ENCODE results near the gene ADD3.

- no peak for TF ChIP-seq CTCF (conservative IDR thresholded peaks at IDR 0.05 in 1 of 2, IDR thresholded peaks at IDR 0.05 in 1 of 2; ENCODE audit: extremely low read depth in 1 of 2, insufficient read depth in 1 of 2, low read depth in 1 of 2, low read length in 2 of 2)
- TF ChIP-seq EZH2 (IDR thresholded peaks at IDR 0.05; ENCODE audit: borderline replicate concordance, low read length): no peak
Measured at GRCh38 chr10:110011681-110012080, 3.9 kb downstream of the ADD3 start.

Measured in mammary epithelial cell (primary cell).